NCI-H128 (cell line): Measurements from ENCODE around the gene LILRB3.
"Not testable (repeated sequence)": the region's sequence is repeated elsewhere in the genome, so short reads cannot be mapped to it uniquely, and the experiment has no call there.

Source experiments
- DNase-seq: peaks from one replicate; lab custom pipeline; 2025; ENCODE audit not compliant: unreplicated experiment; lab: John Stamatoyannopoulos, UW

LILRB3 gene

GRCh38 chr19:54242646-54243045 is 19.8 kb upstream of the LILRB3 start, which contains the start of gene LILRA6:
Gene LILRA6, minus strand, starts transcription at chr19:54242790.
- DNase-seq: not testable (repeated sequence)

- not testable (repeated sequence) for DNase-seq
These were observed 19.4 kb upstream of the LILRB3 start for GRCh38 chr19:54242234-54242633.

GRCh38 chr19:54240372-54241336 is 17.8 kb upstream of the LILRB3 start:
- not testable (repeated sequence) for DNase-seq

- DNase-seq: not testable (repeated sequence)
These were observed 16.9 kb upstream of the LILRB3 start for GRCh38 chr19:54239491-54240371.

GRCh38 chr19:54233941-54234340 is 11.1 kb upstream of the LILRB3 start:
- DNase-seq: no peak

GRCh38 chr19:54231077-54231931 is 8.5 kb upstream of the LILRB3 start:
- peak; percentile 63 for DNase-seq

GRCh38 chr19:54230031-54230430 is 7.2 kb upstream of the LILRB3 start:
- no peak for DNase-seq

GRCh38 chr19:54229146-54229545 is 6.3 kb upstream of the LILRB3 start:
- no peak for DNase-seq

GRCh38 chr19:54224619-54225018 is 1.8 kb upstream of the LILRB3 start:
- not testable (repeated sequence) for DNase-seq

- DNase-seq: not testable (repeated sequence)
These were observed 1.1 kb upstream of the LILRB3 start for GRCh38 chr19:54223937-54224281.

GRCh38 chr19:54223277-54223936 is 600 bp upstream of the LILRB3 start:
- DNase-seq: not testable (repeated sequence)

- DNase-seq: not testable (repeated sequence)
These were observed 860 bp downstream of the LILRB3 start for GRCh38 chr19:54221947-54222346.

GRCh38 chr19:54219702-54220101 is 3.1 kb downstream of the LILRB3 start:
- DNase-seq: not testable (repeated sequence)

GRCh38 chr19:54218960-54219661 is 3.7 kb downstream of the LILRB3 start:
- DNase-seq: no peak

GRCh38 chr19:54218259-54218658 is 4.5 kb downstream of the LILRB3 start:
- DNase-seq: no peak

GRCh38 chr19:54217517-54218247 is 5.1 kb downstream of the LILRB3 start:
- not testable (repeated sequence) for DNase-seq

- no peak for DNase-seq
These were observed 5.9 kb downstream of the LILRB3 start for GRCh38 chr19:54216869-54217268.

GRCh38 chr19:54214734-54215133 is 8.1 kb downstream of the LILRB3 start:
- DNase-seq: not testable (repeated sequence)

GRCh38 chr19:54214217-54214616 is 8.6 kb downstream of the LILRB3 start:
- not testable (repeated sequence) for DNase-seq
